MG63 (cell line): ENCODE measurements around the gene KISS1. TPM values are rescaled to one million over a fixed set of nuclear protein-coding genes. Genes with fewer than 3 reads are reported as not detected.

Experiments used
- total RNA-seq: library from RNA; depleted of rRNA; stranded (reverse); fragments of >200 nt; shearing (Covaris generic); gene quantifications from 2 replicates; pipeline ENCODE4 v1.2.3, GENCODE V29; 2014; ENCODE audit warnings: low replicate concordance; rRNA removed

Gene KISS1
- total RNA-seq, 1 experiment from 2014 or later: not detected

Other genes starting within 250 kb of the KISS1 start
- gene SOX13, start 123.4 kb downstream of the KISS1 start, total RNA-seq: 0.86 and 2.1 TPM in 2 replicates
- gene ETNK2, start 44.4 kb downstream of the KISS1 start, total RNA-seq: 11.1 and 11.2 TPM in 2 replicates
- not detected in 2 replicates for gene REN, start 30.2 kb downstream of the KISS1 start, total RNA-seq
- gene GOLT1A, start 17.5 kb upstream of the KISS1 start, total RNA-seq: not detected in 2 replicates
- not detected in 2 replicates for gene PLEKHA6, start 163.4 kb upstream of the KISS1 start, total RNA-seq
- gene PPP1R15B, start 215.3 kb upstream of the KISS1 start, total RNA-seq: 35.0 and 36.8 TPM in 2 replicates